Left kidney (tissue), 2 donors: Measurements from ENCODE around the gene RAB44. TPM values are rescaled to one million over a fixed set of nuclear protein-coding genes. Genes with fewer than 3 reads are reported as not detected.

Experiments
- DNase-seq: peaks from one replicate; pipeline ENCODE4 v3.0.0-alpha.2; 2013
- polyA plus RNA-seq: library from polyadenylated mRNA; unstranded; fragments of 120-200 nt; gene quantifications from one replicate; pipeline ENCODE4 v1.2.1, GENCODE V29; 2013; ENCODE audit not compliant: insufficient read length

The RAB44 gene
- polyA plus RNA-seq, 1 donor = 0.05 TPM

DNA sequence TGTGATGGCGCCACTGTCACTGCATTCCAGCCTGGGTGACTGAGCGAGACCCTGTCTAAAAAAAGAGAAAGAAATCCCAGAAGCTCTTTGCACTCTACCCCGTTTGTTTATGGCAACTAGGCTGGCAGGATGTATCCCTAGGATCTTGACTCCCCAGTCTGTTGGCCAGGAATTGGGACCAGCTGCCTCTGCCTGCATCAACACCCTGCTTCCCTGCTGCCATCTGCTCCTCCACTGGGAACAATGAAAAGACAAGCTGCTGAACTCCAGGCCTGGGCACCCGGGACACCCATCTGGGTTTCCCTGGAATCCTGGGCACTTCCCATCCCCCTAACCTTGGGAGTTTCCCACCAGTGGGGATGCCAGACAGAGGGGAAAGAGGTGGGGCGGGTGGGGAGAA is 76.7 kb downstream of the RAB44 start:
- no peak for DNase-seq

DNA sequence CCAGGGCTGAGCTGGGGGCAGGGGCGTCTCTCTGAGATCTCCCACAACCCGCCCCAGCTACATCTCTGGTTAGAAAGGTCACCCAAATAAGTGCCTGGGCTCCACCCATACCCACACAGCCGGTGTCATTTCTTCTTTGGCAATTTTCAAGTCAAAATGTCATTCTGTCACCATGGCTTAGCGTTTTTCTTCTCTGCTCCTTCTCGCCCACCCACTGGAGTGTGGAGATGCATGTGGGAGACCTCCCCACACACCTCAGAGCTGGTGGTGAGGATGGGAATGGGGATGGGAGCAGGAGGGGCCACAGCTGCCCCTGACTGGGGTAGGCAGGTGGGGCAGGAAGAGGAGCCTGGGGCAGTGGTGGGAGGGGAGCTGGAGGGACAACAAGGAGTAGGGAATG is 78.5 kb downstream of the RAB44 start:
- DNase-seq = no peak

DNA sequence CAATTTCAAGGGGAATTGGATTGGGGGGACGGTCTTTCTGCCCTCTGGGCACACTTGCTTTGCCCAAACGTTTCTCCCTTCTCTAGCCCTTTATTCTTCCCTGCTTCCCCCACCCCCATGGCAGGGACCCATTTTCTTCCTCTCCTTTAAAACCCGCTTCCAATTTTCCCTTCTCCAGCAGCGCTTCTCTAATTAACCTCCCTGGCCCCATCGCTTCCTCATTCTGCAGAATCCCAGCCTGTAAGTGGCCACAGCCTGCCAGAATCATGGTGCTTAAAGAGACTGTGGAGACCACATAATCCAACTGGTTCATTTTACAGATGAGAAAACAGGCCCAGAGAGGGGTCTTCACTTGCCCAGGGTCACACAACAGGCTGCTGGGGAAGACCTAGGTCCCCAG is 80.2 kb downstream of the RAB44 start:
- no peak for DNase-seq

DNA sequence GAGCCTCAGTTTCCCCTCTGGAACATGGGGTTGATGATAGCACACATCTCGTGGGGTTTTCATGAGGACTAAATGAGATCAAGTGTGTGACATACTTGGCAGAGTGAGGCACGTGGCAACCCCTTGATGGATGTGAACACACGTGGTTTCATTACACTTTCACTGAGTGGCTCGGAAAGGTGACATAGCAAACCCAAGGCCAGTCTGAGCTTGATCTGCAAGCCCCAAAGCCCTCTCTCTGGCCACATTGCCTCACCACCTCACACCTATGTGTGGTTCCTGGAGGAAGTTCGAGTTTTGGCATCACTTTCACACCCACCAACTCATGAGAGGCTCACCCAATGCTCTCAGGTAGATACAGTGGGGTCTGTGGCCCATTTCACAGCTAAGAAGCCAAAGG is 81.6 kb downstream of the RAB44 start:
- no peak for DNase-seq

DNA sequence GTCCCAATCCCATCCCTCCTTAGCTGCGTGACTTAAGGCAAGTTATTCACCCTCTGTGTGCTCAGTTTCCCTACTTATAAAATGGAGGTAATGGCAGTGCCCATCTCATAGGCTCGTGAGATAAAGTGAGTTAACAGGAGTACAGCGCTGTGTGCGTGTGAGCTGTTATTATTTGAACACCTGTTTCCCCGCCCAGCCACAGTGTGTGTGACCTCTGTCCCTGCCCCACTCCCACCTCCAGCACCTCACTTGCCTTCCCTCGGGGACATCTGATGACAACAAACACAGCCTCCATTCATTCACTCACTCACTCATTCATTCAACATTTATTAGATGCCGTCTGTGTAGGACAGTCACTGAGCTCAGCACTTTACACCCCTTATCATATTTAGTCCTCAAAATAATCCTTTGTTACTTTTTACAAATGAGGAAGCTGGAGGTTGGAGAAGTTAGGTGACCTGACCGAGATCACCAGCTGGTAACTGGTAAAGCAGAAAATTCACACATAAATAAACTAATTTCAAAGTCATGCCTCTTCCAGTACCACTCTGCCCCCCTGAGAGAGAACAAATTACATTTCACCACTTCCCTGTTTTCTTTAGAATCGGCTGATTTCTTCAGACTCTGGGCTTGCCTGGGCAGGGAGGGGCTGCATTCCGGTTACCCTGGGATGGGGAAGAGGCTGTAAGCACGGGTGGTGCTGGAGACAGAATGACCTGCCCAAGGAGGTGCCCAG is 83.0 kb downstream of the RAB44 start:
- no peak for DNase-seq

DNA sequence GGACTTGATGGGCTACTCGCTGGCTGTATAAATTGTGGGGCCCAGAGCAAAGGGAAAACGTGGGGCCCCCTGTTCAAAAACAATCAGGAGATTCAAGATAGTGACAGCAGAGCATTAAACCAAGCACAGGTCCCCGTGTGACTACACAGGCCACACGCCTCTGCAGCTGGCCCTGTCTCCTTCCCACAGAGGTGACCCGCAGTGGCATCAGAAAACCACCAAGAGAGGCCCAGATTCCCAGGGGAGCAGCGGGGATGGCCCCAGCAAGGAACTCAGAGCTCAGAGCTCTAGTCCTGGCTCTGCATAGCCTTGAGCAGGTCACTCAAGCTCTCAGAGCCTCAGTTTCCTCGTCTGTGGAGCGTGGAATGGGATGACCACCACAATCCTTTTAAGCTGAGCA is 84.0 kb downstream of the RAB44 start:
- DNase-seq = no peak

Other genes with a start within 250 kb of the RAB44 start
- gene STK38, start 150.3 kb upstream of the RAB44 start, polyA plus RNA-seq = 63.9 TPM
- 602 TPM for gene SRSF3, start 103.5 kb upstream of the RAB44 start, polyA plus RNA-seq
- gene CDKN1A, start 19.1 kb upstream of the RAB44 start, polyA plus RNA-seq = 10.1 TPM
- gene CPNE5, start 141.6 kb downstream of the RAB44 start, polyA plus RNA-seq = 13.2 TPM
- gene PPIL1, start 177.0 kb downstream of the RAB44 start, polyA plus RNA-seq = 51.2 TPM
- 51.5 TPM for gene C6orf89, start 188.1 kb downstream of the RAB44 start, polyA plus RNA-seq